GM12892 (cell line): ENCODE measurements around the gene AQP3.

Source experiments
- POLR2A ChIP-seq: IDR thresholded peaks from 2 replicates; pipeline ENCODE4 v1.6.1; 2011; ENCODE audit warnings: low read depth, low read length, control low read depth
- POLR2AphosphoS5 ChIP-seq: IDR thresholded peaks from 2 replicates; pipeline ENCODE4 v1.6.1; 2011; ENCODE audit warnings: low read depth, low read length, control low read depth
- TAF1 ChIP-seq: IDR thresholded peaks from 2 replicates; pipeline ENCODE4 v1.6.1; 2011; ENCODE audit warnings: low read depth, mild to moderate bottlenecking, control low read depth, low read length, borderline replicate concordance

DNA sequence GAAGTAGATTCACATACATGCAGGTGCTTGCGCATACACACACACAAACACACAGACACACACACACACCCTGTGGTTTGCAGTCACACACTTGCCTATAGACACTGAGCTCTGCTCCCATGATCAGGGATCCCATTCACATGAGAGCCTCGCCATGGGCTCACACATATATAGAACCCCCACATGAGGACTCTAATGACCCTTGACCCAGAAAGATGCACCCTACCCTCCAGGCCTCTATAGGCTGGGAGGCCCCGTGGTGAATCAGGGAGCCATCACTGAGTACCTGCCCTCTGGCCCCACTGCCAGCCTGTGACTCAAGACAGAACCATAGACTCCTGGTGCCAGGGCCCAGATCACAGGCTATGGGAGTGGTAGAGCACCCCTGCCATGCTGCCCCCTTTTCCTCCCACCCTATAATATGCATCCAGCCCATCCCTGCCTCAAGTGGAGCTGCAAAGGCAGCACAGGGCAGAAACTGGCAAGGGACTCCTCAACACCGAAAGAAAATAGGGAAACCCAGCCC is 3.3 kb upstream of the AQP3 start:
- TF ChIP-seq POLR2A (no peak), TAF1 (no peak), POLR2AphosphoS5 (no peak)
